ENCODE data around the gene SBF2.
"Not testable (repeated sequence)": the region's sequence is repeated elsewhere in the genome, so short reads cannot be mapped to it uniquely, and the experiment has no call there.

Gene SBF2

GRCh38 chr11:10247011-10247410 lies 47.0 kb downstream of the SBF2 start:
- in situ Hi-C loops (cut with HindIII; ENCODE audit: low sequenced_read_pairs), result no loop called here
- no peak for TF ChIP-seq CTCF (IDR thresholded peaks at IDR 0.05; ENCODE audit: low read depth, low read length)
- no peak overlapping the region for H3K4me3 ChIP-seq (ENCODE audit: low read depth, low read length)
- no peak for DNase-seq (ENCODE audit: low read depth, low spot score)

DNA sequence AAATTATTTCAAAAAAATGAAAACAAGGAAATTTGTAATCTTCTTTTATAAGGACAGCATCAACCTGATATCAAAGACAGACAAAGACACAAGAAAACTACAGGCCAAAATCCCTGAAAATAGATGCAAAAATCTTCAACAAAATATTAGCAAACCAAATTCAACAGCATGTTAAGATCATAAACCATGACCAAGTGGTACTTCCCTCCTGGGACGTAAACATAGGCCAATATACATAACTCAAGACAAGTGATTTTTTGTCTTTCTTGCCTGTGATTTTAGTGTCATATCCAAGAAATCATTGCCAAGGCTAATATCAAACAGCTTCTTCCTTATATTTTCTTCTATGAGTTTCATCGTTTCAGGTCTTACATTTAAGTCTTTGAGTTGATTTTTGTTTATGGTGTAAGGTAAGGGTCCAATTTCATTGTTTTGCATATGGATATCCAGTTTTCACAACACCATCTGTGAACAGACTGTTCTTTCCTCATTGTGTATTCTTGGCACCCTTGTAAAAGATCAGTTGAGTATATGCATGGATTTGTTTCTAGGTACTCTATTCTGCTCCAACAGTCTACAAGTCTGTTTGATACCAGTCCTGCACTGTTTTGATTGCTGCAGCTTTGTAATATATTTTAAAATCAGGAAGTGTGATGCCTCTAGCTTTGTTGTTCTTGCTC lies 50.0 kb downstream of the SBF2 start:
- in situ Hi-C loops (cut with HindIII; ENCODE audit: low sequenced_read_pairs), result no loop called here
- no peak for DNase-seq (ENCODE audit: low read depth, low spot score)
- no peak for TF ChIP-seq CTCF (IDR thresholded peaks at IDR 0.05; ENCODE audit: low read depth, low read length)
- no peak overlapping the region for H3K4me3 ChIP-seq (ENCODE audit: low read depth, low read length)

DNA sequence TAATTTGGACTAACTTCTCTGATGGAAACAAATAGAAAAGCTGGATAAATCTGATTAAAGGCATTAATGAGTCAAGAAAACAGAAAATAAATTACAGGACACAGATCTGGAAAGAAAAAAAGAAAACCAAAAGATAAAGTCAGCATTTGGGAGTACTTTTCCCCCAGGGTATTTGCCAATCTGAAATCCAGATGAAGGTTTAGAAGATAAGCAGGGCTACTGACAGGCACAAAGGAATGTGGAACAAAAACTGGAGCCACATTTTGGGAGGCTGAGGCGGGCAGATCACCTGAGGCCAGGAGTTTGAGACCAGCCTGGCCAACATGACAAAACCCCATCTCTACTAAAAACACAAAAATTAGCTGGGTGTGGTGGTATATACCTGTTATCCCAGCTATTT lies 57.2 kb downstream of the SBF2 start:
- in situ Hi-C loops (cut with HindIII; ENCODE audit: low sequenced_read_pairs), result no loop called here
- H3K4me3 ChIP-seq (ENCODE audit: low read depth, low read length), result no peak overlapping the region
- no peak for TF ChIP-seq CTCF (IDR thresholded peaks at IDR 0.05; ENCODE audit: low read depth, low read length)
- no peak for DNase-seq (ENCODE audit: low read depth, low spot score)

GRCh38 chr11:10233581-10233980 lies 60.4 kb downstream of the SBF2 start:
- no peak overlapping the region for H3K4me3 ChIP-seq (ENCODE audit: low read depth, low read length)
- in situ Hi-C loops (cut with HindIII; ENCODE audit: low sequenced_read_pairs), result no loop called here
- peak; percentile 56 for DNase-seq (ENCODE audit: low read depth, low spot score)
- TF ChIP-seq CTCF (IDR thresholded peaks at IDR 0.05; ENCODE audit: low read depth, low read length), result no peak

DNA sequence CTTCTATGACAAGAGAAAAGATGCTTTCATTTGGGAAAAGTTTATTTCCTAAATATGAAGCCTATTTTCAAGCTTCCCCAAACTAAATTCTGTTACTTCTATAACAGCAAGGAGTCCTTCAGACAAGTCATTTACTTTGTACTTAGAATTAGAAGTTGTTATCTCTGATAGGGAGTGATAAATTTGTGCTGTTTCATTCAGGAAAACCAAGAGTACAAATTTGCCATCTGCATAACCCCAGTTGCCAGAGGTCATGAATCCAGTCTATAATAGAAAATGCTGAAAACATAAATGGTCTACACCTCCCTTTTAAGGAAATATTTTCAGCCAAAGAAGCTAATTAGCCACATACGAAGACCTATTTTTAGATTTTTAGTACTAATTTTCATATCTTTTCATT lies 61.3 kb downstream of the SBF2 start:
- no peak overlapping the region for H3K4me3 ChIP-seq (ENCODE audit: low read depth, low read length)
- TF ChIP-seq CTCF (IDR thresholded peaks at IDR 0.05; ENCODE audit: low read depth, low read length), result no peak
- no peak for DNase-seq (ENCODE audit: low read depth, low spot score)
- in situ Hi-C loops (cut with HindIII; ENCODE audit: low sequenced_read_pairs), result no loop called here

GRCh38 chr11:10231803-10232202 lies 62.2 kb downstream of the SBF2 start:
- in situ Hi-C loops (cut with HindIII; ENCODE audit: low sequenced_read_pairs); DNase-seq (ENCODE audit: low read depth, low spot score); H3K4me3 ChIP-seq (ENCODE audit: low read depth, low read length): not testable (repeated sequence)

DNA sequence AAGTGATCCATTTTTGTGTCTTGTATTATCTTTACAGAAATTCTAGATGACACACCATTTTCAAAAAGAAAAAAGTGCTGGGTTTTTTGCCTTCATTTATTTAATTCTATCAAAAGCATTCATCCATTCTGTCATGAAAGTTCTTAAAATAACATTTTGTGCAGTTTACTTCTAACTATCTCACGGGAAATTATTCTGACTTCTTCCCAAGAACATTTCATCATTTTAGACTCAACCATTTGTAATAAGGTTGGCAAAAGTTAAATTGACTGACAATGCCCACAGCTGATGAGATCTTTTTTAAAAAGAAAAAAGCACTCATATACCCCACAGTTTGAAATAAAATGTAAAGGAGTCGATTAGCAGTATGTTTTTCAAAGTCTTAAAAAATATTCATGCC lies 68.5 kb downstream of the SBF2 start:
- in situ Hi-C loops (cut with HindIII; ENCODE audit: low sequenced_read_pairs), result no loop called here
- H3K4me3 ChIP-seq (ENCODE audit: low read depth, low read length), result no peak overlapping the region
- DNase-seq (ENCODE audit: low read depth, low spot score), result no peak
- TF ChIP-seq CTCF (IDR thresholded peaks at IDR 0.05; ENCODE audit: low read depth, low read length), result no peak

Data from astrocyte of the spinal cord (primary cell).